HepG2 (cell line): ENCODE data around the gene MAP2K7. TPM values are rescaled to one million over a fixed set of nuclear protein-coding genes. Genes with fewer than 3 reads are reported as not detected.

Experiments used
- ERF ChIP-seq: IDR thresholded peaks from 2 replicates; pipeline ENCODE4 v1.6.1; 2018; ENCODE audit warnings: missing biosample characterization, missing genetic modification reagents
- ETV5 ChIP-seq: IDR thresholded peaks from 2 replicates; pipeline ENCODE4 v1.6.1; 2018; ENCODE audit warnings: missing biosample characterization, missing genetic modification reagents, inconsistent platforms, borderline replicate concordance
- FOXC1 ChIP-seq: sonication (generic); formaldehyde crosslinking; IDR thresholded peaks from 2 replicates; pipeline ENCODE4 v1.8.0; 2022; ENCODE audit warnings: mild to moderate bottlenecking, missing genetic modification reagents, borderline replicate concordance
- MTF2 ChIP-seq: sonication (generic); formaldehyde crosslinking; IDR thresholded peaks from 2 replicates; pipeline ENCODE4 v1.5.0; 2020; ENCODE audit warnings: missing genetic modification reagents, borderline replicate concordance
- NRL ChIP-seq: sonication (generic); formaldehyde crosslinking; IDR thresholded peaks from 2 replicates; pipeline ENCODE4 v1.5.0; 2020; ENCODE audit warnings: missing genetic modification reagents, mild to moderate bottlenecking, moderate library complexity, borderline replicate concordance
- PITX1 ChIP-seq: sonication (generic); formaldehyde crosslinking; IDR thresholded peaks from 2 replicates; pipeline ENCODE4 v1.5.1; 2020; ENCODE audit warnings: mild to moderate bottlenecking, missing genetic modification reagents
- SALL2 ChIP-seq: sonication (generic); formaldehyde crosslinking; IDR thresholded peaks from 2 replicates; pipeline ENCODE4 v1.8.1; 2023; ENCODE audit warnings: mild to moderate bottlenecking, missing genetic modification reagents, inconsistent platforms
- SP4 ChIP-seq: sonication (generic); formaldehyde crosslinking; IDR thresholded peaks from 2 replicates; pipeline ENCODE4 v1.8.1; 2023; ENCODE audit warnings: mild to moderate bottlenecking, missing genetic modification reagents
- SP5 ChIP-seq: IDR thresholded peaks from 2 replicates; pipeline ENCODE4 v1.6.1; 2016; ENCODE audit warnings: low read depth, borderline replicate concordance
- SRY ChIP-seq: sonication (generic); formaldehyde crosslinking; IDR thresholded peaks from 2 replicates; pipeline ENCODE4 v1.8.0; 2022; ENCODE audit warnings: mild to moderate bottlenecking, missing genetic modification reagents
- TAF1 ChIP-seq: sonication (generic); formaldehyde crosslinking; IDR thresholded peaks from 2 replicates; pipeline ENCODE4 v1.4.0; 2020; ENCODE audit warnings: missing genetic modification reagents
- TEAD3 ChIP-seq: optimal IDR thresholded peaks from 2 replicates; pipeline ENCODE3; 2016; ENCODE audit warnings: borderline replicate concordance
- ZC3H13 ChIP-seq: sonication (generic); formaldehyde crosslinking; IDR thresholded peaks from 2 replicates; pipeline ENCODE4 v1.8.1; 2023; ENCODE audit warnings: mild to moderate bottlenecking, missing genetic modification reagents, moderate library complexity
- ZNF207 ChIP-seq: fragments of 450-650 bp; IDR thresholded peaks from 2 replicates; pipeline ENCODE4 v1.6.1; 2016; ENCODE audit warnings: antibody characterized with exemption, borderline replicate concordance
- ZNF251 ChIP-seq: sonication (generic); formaldehyde crosslinking; IDR thresholded peaks from 2 replicates; pipeline ENCODE4 v1.9.0; 2021; ENCODE audit warnings: mild to moderate bottlenecking, missing genetic modification reagents
- ZNF501 ChIP-seq: sonication (generic); formaldehyde crosslinking; IDR thresholded peaks from 2 replicates; pipeline ENCODE4 v1.5.1; 2020; ENCODE audit warnings: mild to moderate bottlenecking, moderate library complexity, missing genetic modification reagents
- ZNF530 ChIP-seq: sonication (generic); formaldehyde crosslinking; IDR thresholded peaks from 2 replicates; pipeline ENCODE4 v1.5.0; 2020; ENCODE audit warnings: low read depth, mild to moderate bottlenecking, missing genetic modification reagents
- ZNF629 ChIP-seq: sonication (generic); formaldehyde crosslinking; conservative IDR thresholded peaks from 2 replicates; pipeline ENCODE4 v1.5.0; 2020; ENCODE audit warnings: missing genetic modification reagents
- ZSCAN20 ChIP-seq: sonication (generic); formaldehyde crosslinking; IDR thresholded peaks from 2 replicates; pipeline ENCODE4 v1.4.0; 2020; ENCODE audit warnings: missing genetic modification reagents, mild to moderate bottlenecking, borderline replicate concordance
- ZSCAN29 ChIP-seq: sonication (generic); formaldehyde crosslinking; conservative IDR thresholded peaks from 2 replicates; pipeline ENCODE4 v1.4.0; 2020; ENCODE audit warnings: mild to moderate bottlenecking, missing genetic modification reagents
- polyA plus RNA-seq, 8 experiments: library from polyadenylated mRNA; depleted of rRNA in 3 of 8; stranded (reverse) in 7 of 8; unstranded in 1 of 8; fragments of >200 nt; fragmentation: Illumina TruSeq in 4 of 8; extraction: Trizol in 4 of 8; gene quantifications; 2 replicates each; pipeline versions ENCODE4 v1.2.1 to v1.2.3, GENCODE V29; 2011 to 2016; ENCODE audit warnings: low read depth in 4 of 8, missing spikeins in 1 of 8, mixed read lengths in 1 of 8; ENCODE audit not compliant: insufficient read depth in 1 of 8
- total RNA-seq, 5 experiments: library from RNA; depleted of rRNA; stranded (reverse); fragments of >200 nt; fragmentation: Illumina TruSeq; extraction: Trizol; gene quantifications; 2 replicates each; pipeline ENCODE4 v1.2.3, GENCODE V29; 2016; ENCODE audit warnings: low read depth in 1 of 5
- TF ChIP-seq, protein P1 (sequence below): sonication (generic); formaldehyde crosslinking; IDR thresholded peaks from 2 replicates; pipeline ENCODE4 v1.5.0; 2020; ENCODE audit warnings: missing genetic modification reagents
- TF ChIP-seq, protein P2 (sequence below): sonication (generic); formaldehyde crosslinking; IDR thresholded peaks from 2 replicates; pipeline ENCODE4 v1.5.0; 2020; ENCODE audit warnings: missing genetic modification reagents
- TF ChIP-seq, protein P3 (sequence below): sonication (generic); formaldehyde crosslinking; IDR thresholded peaks from 2 replicates; pipeline ENCODE4 v1.4.0; 2020; ENCODE audit warnings: mild to moderate bottlenecking, missing genetic modification reagents, borderline replicate concordance

The MAP2K7 gene
- total and polyA plus RNA-seq, 2 of the 13 experiments (the other 11 are each of a cell fraction or from before 2014, with no cell fraction given) = 9.0 to 10.8 TPM

DNA sequence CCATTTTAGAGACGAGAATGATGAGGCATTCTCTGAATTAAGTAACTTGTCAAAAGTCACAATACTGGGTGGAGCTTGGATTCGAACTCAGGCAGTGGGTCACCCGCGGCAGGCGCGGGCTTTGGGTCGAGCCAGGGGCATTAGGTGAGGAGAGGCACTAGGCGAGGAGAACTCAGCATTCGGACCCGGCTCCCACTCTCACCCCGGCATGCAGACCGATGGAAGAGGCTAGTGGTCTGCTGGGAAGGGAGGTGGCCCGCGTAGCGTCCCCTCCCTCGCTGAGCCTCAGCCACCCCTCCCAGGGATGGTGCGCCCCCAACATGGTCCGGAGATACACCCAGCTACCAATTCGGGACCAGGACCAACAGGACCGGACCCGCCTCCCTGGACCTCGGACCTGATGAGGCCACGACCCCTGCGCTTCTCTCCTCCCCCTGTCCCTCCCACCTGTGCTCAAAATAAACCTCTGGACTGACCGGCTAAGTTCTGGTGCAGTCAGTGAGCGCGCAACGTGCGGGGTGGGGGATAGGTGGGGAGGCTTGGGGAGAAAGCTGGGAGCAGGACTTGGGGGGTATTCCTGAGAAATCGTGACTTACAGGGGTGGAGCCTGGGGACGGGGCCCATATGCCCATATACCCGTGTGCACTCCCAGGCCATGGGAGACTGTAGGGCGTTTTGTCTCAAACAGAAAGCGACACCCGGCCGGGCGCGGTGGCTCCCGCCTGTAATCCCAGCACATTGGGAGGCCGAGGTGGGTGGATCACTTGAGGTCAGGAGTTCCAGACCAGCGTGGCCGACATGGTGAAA lies 15.1 kb downstream of the MAP2K7 start (continued):
- peak; percentile 18; the same call in 1 of the 2 replicates for TF ChIP-seq FOXC1
- TF ChIP-seq ZNF629 (CRISPR knock-in tag) = peak; percentile 97
- TF ChIP-seq SALL2 = peak; percentile 32; the same call in 1 of the 2 replicates
- peak; percentile 80 for TF ChIP-seq SP4 (CRISPR knock-in tag)
- peak; percentile 37 for TF ChIP-seq TEAD3 (CRISPR knock-in tag)
- TF ChIP-seq SRY (CRISPR knock-in tag) = no peak
- TF ChIP-seq ZSCAN20 (CRISPR knock-in tag) = no peak
- no peak for TF ChIP-seq ZNF207
- TF ChIP-seq MTF2 (CRISPR knock-in tag) = no peak
- 0 out of 2 replicates have a peak, but pooled peaks have one; percentile 22 for TF ChIP-seq ZSCAN29
- TF ChIP-seq PITX1 (CRISPR knock-in tag) = no peak
- TF ChIP-seq ETV5 (CRISPR knock-in tag) = no peak; the same call in 1 of the 2 replicates
- TF ChIP-seq, protein P1, sequence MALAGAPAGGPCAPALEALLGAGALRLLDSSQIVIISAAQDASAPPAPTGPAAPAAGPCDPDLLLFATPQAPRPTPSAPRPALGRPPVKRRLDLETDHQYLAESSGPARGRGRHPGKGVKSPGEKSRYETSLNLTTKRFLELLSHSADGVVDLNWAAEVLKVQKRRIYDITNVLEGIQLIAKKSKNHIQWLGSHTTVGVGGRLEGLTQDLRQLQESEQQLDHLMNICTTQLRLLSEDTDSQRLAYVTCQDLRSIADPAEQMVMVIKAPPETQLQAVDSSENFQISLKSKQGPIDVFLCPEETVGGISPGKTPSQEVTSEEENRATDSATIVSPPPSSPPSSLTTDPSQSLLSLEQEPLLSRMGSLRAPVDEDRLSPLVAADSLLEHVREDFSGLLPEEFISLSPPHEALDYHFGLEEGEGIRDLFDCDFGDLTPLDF (CRISPR knock-in tag) = no peak
- TF ChIP-seq ZNF530 (CRISPR knock-in tag) = no peak
- TF ChIP-seq ERF (CRISPR knock-in tag) = no peak
- peak; percentile 100 for TF ChIP-seq SP5 (CRISPR knock-in tag)
- no peak for TF ChIP-seq TAF1
- TF ChIP-seq ZC3H13 = no peak; the same call in 1 of the 2 replicates
- TF ChIP-seq, protein P2, sequence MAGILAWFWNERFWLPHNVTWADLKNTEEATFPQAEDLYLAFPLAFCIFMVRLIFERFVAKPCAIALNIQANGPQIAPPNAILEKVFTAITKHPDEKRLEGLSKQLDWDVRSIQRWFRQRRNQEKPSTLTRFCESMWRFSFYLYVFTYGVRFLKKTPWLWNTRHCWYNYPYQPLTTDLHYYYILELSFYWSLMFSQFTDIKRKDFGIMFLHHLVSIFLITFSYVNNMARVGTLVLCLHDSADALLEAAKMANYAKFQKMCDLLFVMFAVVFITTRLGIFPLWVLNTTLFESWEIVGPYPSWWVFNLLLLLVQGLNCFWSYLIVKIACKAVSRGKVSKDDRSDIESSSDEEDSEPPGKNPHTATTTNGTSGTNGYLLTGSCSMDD (CRISPR knock-in tag) = no peak
- no peak; the same call in 1 of the 2 replicates for TF ChIP-seq NRL (CRISPR knock-in tag)
- no peak for TF ChIP-seq ZNF251 (CRISPR knock-in tag)
- TF ChIP-seq ZNF501 (CRISPR knock-in tag) = peak; percentile 18; the same call in 1 of the 2 replicates
- TF ChIP-seq, protein P3, sequence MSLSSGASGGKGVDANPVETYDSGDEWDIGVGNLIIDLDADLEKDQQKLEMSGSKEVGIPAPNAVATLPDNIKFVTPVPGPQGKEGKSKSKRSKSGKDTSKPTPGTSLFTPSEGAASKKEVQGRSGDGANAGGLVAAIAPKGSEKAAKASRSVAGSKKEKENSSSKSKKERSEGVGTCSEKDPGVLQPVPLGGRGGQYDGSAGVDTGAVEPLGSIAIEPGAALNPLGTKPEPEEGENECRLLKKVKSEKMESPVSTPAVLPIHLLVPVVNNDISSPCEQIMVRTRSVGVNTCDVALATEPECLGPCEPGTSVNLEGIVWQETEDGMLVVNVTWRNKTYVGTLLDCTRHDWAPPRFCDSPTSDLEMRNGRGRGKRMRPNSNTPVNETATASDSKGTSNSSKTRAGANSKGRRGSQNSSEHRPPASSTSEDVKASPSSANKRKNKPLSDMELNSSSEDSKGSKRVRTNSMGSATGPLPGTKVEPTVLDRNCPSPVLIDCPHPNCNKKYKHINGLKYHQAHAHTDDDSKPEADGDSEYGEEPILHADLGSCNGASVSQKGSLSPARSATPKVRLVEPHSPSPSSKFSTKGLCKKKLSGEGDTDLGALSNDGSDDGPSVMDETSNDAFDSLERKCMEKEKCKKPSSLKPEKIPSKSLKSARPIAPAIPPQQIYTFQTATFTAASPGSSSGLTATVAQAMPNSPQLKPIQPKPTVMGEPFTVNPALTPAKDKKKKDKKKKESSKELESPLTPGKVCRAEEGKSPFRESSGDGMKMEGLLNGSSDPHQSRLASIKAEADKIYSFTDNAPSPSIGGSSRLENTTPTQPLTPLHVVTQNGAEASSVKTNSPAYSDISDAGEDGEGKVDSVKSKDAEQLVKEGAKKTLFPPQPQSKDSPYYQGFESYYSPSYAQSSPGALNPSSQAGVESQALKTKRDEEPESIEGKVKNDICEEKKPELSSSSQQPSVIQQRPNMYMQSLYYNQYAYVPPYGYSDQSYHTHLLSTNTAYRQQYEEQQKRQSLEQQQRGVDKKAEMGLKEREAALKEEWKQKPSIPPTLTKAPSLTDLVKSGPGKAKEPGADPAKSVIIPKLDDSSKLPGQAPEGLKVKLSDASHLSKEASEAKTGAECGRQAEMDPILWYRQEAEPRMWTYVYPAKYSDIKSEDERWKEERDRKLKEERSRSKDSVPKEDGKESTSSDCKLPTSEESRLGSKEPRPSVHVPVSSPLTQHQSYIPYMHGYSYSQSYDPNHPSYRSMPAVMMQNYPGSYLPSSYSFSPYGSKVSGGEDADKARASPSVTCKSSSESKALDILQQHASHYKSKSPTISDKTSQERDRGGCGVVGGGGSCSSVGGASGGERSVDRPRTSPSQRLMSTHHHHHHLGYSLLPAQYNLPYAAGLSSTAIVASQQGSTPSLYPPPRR (CRISPR knock-in tag) = peak; percentile 76; the same call in 1 of the 2 replicates
